HG02852 (cell line): Measurements from ENCODE around the gene CELA2B.
"Not testable (repeated sequence)": the region's sequence is repeated elsewhere in the genome, so short reads cannot be mapped to it uniquely, and the experiment has no call there.

Experiments used
- ATAC-seq: cut with Tn5 transposase; IDR thresholded peaks from one replicate; pipeline ENCODE4 v1.9.1; 2021; ENCODE audit warnings: mild to moderate bottlenecking, moderate library complexity; ENCODE audit not compliant: unreplicated experiment

The CELA2B gene

DNA sequence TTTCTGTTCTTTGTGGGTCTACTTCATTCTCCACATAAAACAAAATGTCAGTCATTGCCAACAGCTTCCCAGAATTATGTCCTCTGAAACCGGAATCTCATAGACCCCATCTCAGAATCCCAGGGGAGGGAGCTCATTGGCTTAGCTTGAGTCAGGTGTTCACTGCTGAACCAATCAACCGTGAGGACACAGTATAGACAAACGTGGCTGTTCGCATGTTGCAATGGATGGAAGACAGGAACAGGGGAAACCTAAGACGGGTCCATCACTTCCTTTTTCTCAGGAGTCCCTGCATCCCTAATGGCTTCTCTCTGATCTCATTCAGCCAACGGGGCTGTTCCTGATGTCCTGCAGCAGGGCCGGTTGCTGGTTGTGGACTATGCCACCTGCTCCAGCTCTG, 10.2 kb upstream of the CELA2B start:
- ATAC-seq, result no peak

DNA sequence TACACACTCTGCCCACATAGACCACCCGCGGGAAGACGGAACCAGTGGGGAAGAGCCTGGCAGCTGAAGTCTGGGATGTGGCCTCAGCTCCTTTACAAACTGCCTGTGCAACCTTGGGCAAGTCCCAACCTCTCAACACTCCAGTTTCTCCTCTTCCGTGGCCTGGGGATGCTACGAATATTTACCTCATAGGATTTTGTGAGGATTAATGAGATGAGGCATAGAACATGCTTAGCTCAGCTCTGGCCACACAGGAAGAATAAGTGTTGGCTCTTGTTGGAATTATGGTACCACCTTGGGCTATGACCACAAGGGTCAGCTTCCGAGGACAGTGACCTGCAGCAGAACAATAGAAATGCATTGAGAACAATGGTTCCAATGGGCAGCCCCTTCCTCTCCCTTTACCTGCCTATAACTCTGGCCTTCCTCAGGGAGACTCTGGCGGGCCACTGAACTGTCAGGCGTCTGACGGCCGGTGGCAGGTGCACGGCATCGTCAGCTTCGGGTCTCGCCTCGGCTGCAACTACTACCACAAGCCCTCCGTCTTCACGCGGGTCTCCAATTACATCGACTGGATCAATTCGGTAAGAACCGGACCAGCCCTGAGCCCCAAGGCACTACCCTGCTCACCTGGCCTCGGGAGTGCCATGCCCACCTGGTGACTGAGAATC, 8.8 kb upstream of the CELA2B start:
- not testable (repeated sequence) for ATAC-seq

DNA sequence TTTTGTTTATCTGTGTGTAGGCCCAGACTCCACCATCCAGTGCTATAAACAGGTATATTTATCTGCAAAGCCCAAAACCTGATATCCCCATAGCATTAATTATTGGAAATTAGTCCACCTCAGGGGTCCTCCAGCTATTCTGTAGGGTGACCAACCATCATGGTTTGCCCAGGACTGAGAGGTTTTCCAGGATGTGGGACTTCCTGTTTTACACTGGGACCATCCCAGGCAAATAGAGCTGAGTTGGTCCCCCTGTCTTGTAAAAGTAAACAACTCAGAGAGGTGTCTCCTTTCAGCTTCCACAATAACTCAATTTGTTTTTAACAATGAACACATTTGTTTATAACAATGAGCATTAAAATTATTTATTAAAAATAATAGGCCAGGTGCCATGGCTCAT, 7.8 kb upstream of the CELA2B start:
- ATAC-seq, result no peak

DNA sequence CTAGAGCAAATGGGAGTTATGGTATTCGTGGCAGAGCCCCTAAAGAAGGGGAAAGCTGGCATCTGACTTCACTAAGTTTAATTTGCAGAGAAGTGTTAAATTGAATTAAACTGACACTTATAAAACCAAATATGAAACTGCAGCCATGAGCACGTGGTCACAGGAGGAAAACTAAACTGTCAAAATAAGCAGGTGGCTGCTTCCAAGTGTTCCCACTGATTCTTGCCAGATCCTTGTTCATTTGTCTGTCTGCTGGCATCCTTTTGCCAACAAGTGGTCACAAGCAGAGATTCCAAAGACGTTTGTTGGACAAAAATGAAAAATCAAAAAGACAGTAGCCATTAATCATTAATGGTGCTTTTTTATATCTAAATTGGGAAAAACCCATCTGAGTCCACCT, 6.5 kb upstream of the CELA2B start:
- ATAC-seq, result no peak

DNA sequence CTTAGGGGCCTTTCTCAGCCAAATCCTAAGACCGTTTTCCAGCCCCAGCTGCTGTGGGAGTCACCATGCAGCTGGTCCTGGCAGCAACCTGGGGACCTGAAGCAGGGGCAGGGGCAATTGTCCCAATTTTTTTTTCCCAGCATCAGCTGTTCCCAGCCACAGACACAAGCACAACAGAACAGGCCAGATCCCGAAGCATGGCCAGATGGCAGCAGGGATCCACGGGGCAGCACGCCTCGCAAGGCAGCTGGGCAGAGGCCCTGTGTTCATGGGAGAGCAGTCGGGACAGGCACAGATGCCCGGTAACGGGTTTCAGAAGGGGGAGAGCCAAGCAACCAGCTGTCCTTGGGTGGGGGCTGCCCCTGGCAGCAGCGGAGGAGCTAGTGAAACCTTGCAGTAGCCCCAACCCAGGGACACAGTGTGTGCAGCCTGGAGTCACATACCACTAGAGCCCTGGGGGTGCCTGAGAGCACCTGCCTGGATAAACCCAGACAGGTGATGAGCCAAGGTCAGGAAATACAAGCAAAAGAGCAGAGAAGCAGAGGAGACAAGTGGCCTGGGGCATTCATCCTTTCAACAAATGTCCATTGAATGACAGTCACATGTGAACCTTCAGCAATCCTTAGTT, 6.0 kb upstream of the CELA2B start:
- not testable (repeated sequence) for ATAC-seq

DNA sequence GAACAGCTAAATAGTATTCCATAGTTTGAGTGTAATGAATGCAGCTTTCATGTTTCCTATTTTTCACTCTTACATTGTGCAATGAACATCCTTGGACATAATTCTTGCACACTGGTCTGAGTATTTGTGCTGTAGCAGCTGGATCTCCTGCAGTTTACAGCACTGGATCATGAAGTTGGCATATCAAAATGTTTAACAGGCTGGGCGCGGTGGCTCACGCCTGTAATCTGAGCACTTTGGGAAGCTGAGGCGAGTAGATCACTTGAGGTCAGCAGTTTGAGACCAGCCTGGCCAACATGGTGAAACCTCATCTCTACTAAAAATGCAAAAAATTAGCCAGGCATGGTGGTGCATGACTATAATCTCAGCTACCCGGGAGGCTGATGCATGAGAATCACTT, 4.8 kb upstream of the CELA2B start:
- not testable (repeated sequence) for ATAC-seq

DNA sequence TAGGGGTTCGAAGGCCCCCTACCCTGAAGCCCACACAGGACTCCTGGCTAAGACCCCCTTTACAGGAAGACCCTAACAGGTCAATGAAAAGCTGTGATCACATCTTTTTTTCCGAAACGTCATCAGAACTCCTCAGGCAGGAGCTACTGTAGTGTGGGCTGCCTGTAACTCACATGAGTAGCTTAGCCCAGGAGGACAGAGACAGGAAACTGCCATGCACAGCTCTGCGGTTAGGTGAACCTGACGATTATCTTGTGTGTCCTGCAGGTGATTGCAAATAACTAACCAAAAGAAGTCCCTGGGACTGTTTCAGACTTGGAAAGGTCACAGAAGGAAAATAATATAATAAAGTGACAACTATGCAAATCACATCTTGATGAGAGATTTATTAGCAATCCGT, 4.2 kb upstream of the CELA2B start:
- ATAC-seq, result not testable (repeated sequence)

DNA sequence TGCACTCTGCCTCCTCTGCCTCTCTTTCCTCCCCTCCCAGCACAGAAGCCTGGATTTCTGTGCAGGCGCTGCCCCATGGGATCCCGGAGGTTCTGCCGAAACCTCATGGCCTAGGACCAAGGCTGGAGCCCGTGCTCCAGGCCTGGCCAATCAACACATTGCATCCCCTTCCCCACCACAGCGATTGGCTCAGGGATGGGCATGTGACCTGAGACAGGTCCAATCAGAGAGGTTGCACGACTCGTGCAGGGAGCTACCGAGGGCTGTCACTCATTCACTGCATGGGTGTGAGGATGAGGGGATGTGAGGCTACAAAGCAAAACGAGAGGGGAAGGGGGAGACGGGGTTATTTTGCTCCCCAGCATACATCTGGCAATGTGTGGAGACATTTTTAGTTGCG, 3.3 kb upstream of the CELA2B start:
- no peak for ATAC-seq

DNA sequence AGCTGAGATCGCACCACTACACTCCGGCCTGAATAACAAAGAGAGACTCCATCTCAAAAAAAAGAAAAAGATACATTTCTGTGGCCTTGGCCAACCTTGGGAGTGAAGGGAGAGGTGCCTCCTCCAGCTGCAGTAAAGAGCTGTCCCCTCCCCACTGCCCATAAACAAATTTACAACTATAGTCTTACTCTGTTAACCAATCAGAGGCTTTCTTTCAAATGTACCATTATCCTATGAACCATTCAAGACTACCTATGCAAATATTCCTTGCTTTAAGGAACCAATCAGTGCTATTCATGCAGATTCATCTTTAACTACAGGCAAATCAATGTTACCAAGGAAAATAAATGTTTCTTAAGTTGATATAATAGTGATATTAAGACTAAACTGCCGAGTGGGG, 1.0 kb downstream of the CELA2B start:
- no peak for ATAC-seq

DNA sequence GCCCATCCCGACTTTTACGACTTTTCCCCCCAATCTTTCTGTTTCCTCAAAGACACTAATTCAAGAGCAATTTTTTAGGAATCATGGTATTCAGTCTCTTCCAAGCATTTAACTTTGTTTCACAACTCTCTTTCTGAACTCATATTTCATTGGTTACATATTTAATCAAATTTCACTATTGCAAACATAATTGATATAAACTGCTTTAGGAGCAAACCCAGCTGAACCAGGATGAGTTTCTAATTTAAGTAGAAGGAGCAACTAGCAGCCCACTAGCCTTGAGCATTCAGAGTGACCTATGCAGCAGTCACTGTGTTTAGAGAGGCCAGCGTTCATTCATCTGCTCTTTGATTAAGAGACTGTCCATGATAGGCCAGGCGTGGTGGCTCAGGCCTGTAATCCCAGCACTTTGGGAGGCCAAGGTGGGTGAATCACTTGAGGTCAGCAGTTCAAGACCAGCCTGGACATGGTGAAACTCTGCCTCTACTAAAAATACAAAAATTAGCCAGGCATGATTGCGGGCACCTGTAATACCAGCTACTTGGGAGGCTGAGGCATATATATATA, 1.8 kb downstream of the CELA2B start:
- ATAC-seq, result no peak

DNA sequence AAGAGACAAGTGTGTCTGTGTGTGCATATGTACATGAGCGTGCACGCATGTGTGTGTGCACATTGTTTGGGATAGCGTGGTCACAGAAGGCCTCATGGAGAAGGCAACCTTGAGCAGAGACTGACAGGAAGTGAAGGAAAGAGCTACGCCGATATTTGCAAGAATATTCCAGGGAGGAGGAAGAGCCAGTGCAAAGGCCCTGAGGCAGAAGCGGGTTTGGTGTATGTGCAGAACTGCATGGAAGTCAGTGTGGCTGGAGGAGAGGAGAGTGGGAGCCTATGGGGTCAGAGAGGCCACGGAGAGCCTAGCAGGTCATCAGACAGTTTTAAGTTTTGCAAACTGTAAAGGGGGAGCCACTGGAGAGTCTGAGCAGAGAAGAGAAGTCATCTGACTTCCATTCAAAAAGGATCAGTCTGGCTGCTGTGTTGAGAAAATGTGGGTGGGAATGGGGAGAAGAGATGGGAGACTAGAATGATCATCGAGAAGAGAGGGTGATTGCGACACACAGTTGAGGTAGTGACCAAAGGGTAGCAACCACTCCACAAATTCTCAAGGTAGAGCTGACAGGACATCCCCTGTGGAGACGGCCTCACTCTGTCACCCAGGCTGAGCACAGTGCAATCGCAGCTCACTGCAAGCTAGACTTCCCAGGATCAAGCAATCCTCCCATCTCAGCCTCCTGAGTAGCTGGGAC, 3.9 kb downstream of the CELA2B start:
- ATAC-seq, result no peak

DNA sequence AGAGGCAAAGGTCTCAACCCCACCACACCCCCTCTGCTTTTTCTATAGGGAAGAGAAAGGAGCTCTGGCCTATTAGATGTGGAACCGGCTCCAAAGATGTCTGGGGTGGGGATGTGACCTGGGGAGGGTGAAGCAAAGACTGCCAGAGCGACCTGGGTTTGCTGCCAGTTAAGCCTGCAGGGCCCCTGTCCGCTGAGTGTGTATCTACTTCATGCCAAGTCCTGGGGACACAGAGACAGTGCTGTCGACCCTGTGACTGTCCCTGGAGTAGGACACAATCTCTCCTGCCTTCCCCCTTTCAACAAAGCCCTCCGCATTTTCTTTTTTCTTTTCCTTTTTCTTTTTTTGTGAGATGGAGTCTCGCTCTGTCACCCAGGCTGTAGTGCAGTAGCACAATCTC, 6.6 kb downstream of the CELA2B start:
- ATAC-seq, result not testable (repeated sequence)

DNA sequence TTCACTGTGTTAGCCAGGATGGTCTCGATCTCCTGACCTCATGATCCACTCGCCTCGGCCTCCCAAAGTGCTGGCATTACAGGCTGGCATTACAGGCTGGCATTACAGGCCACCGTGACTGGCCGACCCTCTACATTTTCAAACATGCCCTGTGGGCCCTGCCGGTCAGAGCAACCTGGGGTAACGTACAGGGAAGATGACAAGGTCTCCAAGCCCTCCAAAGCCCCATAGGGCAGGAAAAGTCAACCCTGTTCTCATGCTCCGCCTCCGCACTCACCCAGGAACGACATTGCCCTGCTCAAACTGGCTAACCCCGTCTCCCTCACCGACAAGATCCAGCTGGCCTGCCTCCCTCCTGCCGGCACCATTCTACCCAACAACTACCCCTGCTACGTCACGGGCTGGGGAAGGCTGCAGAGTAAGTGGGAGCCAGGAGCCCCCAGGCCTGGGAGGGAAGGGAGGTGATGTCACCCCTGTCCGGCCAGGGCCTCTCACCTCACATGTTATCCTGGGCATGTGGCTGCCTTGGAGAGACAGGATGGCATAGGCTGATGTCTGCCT, 7.2 kb downstream of the CELA2B start:
- ATAC-seq, result not testable (repeated sequence)

DNA sequence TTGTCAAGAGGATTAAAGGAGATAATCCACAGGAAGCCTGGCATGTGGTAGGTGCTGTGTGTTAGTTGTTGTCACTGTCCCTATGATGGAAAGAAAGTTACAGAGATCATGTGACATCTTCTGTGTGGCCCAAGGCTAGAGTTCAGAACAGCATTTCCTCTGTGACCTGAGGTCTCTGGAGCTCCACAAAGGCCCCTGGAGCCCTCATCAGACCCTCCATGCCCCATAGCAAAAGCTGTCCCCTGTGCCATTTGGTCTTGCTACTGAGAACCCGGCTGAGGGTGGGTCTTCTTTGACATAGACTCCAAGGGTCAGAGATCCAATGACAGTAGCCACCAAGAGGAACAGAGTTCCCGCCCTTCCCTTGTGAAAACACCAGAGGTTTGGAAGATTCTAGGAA, 8.1 kb downstream of the CELA2B start:
- no peak for ATAC-seq

DNA sequence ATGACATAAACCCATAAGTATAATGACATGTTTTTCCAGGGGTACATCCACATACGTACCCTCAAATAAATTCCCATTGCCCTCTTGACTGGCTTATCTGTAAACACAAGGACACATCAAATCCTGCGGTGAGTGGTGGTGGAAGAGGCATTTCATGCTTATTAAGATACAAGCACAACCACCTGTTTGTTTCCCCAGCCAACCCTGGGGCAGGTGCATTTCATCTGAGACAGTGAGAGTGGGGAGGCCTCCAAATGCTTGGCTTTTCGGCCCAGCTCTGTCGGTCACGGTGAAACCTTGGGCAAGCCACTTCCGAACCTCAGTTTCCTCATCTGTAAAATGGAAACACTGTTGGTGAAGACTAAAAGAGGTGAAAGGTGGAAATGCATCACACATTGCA, 8.5 kb downstream of the CELA2B start:
- not testable (repeated sequence) for ATAC-seq

DNA sequence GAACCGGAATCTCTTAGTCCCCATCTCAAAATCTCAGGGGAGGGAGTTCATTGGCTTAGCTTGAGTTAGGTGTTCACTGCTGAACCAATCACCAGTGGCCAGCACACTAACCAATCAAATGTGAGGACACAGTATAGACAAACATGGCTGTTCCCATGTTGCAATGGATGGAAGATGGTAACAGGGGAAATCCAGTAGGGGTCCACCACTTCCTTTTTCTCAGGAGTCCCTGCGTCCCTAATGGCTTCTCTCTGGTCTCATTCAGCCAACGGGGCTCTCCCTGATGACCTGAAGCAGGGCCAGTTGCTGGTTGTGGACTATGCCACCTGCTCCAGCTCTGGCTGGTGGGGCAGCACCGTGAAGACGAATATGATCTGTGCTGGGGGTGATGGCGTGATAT, 9.7 kb downstream of the CELA2B start:
- no peak for ATAC-seq

DNA sequence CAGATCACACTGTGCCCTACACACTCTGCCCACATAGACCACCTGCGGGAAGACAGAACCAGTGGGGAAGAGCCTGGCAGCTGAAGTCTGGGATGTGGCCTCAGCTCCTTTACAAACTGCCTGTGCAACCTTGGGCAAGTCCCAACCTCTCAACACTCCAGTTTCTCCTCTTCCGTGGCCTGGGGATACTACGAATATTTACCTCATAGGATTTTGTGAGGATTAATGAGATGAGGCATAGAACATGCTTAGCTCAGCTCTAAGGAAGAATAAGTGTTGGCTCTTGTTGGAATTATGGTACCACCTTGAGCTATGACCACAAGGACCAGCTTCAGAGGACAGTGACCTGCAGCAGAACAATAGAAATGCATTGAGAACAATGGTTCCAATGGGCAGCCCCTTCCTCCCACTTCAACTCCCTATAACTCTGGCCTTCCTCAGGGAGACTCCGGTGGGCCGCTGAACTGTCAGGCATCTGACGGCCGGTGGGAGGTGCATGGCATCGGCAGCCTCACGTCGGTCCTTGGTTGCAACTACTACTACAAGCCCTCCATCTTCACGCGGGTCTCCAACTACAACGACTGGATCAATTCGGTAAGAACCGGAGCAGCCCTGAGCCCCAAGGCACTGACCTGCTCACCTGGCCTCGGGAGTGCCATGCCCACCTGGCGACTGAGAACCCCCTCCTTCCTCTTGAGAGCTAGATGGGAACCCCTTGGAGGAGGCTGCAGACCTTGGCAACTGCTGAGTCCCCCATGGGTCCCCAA, 11.1 kb downstream of the CELA2B start:
- not testable (repeated sequence) for ATAC-seq

DNA sequence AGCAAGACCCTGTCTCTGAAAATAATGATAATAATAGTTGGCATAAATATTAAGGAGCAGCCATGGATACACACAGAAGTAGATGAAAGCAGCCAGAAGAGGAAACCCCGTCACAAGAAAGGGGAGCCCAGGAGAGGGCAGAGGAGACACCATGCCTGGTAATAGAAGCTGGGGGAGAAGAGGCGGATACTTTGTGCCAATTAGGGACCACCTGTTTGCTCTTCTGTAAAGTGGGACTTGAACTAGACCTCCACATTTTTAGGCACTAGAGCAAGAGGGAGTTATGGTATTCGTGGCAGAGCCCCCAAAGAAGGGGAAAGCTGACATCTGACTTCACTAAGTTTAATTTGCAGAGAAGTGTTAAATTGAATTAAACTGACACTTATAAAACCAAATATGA, 12.5 kb downstream of the CELA2B start:
- no peak for ATAC-seq

DNA sequence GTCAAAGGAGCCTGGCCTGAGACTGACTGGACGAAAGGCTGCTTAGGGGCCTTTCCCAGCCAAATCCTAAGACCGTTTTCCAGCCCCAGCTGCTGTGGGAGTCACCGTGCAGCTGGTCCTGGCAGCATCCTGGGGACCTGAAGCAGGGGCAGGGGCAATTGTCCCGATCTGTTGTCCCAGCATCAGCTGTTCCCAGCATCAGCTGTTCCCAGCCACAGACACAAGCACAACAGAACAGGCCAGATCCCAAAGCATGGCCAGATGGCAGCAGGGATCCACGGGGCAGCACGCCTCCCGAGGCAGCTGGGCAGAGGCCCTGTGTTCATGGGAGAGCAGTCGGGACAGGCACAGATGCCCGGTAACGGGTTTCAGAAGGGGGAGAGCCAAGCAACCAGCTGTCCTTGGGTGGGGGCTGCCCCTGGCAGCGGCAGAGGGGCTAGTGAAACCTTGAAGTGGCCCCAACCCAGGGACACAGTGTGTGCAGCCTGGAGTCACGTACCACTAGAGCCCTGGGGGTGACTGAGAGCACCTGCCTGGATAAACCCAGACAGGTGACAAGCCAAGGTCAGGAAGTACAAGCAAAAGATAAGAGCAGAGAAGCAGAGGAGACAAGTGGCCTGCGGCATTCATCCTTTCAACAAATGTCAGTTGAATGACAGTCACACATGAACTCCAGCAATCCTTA, 13.3 kb downstream of the CELA2B start:
- no peak for ATAC-seq

DNA sequence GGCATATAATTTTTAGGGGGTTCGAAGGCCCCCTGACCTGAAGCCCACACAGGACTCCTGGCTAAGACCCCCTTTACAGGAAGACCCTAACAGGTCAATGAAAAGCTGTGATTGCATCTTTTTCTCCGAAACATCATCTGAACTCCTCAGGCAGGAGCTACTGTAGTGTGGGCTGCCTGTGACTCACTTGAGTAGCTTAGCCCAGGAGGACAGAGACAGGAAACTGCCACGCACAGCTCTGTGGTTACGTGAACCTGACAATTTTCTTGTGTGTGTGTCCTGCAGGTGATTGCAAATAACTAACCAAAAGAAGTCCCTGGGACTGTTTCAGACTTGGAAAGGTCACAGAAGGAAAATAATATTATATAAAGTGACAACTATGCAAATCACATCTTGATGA, 15.1 kb downstream of the CELA2B start:
- not testable (repeated sequence) for ATAC-seq
